Activated T-cell treated with anti-CD3 and anti-CD28 coated beads for 1 hour (primary cell): ENCODE results near the gene ENTPD6.
"Not testable (repeated sequence)": the region's sequence is repeated elsewhere in the genome, so short reads cannot be mapped to it uniquely, and the experiment has no call there.

ENCODE experiments used
- DNase-seq: peaks from one replicate; pipeline ENCODE4 v3.0.0-alpha.2; 2020; ENCODE audit warnings: low read depth

Gene ENTPD6

DNA sequence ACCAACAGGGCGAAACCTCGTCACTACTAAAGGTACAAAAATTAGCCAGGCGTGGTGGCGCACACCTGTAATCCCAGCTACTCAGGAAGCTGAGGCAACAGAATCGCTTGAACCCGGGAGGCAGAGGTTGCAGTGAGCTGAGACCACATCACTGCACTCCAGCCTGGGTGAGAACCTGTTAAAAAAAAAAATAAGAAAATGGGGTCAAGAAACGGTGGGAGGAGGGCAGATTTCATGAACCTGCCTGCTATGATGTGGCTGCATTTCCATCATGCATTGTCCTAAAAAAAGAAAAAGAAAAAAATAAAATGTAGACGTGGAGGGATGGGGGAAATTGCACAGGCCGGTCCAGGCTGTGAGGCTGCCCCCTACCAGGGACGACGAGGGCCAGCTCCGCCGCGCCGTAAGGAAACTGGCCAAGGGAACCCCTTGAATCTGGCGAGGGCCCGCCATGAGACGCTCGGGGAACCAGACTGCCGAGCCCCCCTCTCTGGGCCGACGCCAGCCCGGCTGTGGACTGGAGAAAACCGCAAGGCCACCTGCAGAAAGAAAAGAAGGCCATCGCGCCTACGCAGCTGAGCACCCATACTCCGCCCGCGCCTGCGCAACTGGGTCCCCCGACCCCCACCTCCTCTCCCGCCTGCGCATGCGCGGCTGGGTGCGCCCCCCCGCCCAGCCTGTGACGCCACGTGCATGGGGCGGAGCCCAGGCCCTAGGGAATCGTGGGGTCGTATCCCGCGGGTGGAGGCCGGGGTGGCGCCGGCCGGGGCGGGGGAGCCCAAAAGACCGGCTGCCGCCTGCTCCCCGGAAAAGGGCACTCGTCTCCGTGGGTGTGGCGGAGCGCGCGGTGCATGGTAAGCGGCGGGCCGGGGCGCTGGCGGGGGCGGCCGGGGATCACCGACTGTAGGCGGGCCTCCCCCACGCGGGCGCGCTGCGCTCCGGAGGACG lies at the start of gene ENTPD6:
Gene ENTPD6, plus strand, starts transcription at position 699 of the 948 bp plus-strand sequence. CDS start 10,825 bp downstream, outside the sequence.
- peak; percentile 93 for DNase-seq

DNA sequence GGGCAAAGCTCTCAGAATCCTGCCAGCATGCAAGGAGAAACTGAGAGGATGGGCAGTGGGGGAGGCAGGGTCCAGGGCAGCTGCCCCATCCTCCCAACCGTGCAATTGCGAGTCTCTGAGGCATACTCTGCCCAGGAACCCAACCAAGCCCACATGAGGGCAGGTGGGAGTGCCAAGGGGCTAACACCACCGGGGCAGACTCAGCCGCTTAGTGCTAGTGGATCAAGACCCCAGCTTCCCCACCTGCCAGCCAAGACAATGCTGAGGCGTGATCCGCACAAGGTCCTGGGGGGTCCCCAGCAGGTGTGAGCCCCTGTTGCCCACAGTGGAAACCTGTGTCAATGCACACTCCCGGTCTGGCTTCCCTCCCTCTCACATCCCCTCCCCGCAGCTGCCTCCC lies 48.5 kb upstream of the ENTPD6 start:
- no peak for DNase-seq

GRCh38 chr20:25147716-25148115 lies 47.8 kb upstream of the ENTPD6 start:
- no peak for DNase-seq

GRCh38 chr20:25148181-25148981 lies 47.1 kb upstream of the ENTPD6 start:
- peak; percentile 46 for DNase-seq

- no peak for DNase-seq
Observed at GRCh38 chr20:25148982-25149846, 46.3 kb upstream of the ENTPD6 start.

DNA sequence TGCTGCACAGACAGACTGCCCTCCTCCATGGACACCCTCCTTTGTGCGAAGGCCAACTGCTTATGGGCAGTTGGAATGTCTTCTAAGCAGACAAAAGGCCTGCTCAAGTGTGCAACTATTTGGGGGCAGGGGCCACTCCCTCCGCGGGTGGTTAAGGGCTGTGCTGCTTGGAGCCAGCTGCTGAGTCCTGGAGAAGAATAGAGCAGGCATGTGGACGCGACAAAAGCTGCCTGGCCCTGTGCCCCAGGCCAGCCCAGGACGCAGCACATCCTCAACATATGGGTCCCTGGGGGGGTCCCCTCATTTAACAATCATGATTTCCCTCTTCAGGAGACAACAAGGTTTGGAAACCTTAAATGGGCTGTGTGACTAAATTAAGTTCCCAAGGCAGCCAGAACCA lies 45.5 kb upstream of the ENTPD6 start:
- DNase-seq = no peak

DNA sequence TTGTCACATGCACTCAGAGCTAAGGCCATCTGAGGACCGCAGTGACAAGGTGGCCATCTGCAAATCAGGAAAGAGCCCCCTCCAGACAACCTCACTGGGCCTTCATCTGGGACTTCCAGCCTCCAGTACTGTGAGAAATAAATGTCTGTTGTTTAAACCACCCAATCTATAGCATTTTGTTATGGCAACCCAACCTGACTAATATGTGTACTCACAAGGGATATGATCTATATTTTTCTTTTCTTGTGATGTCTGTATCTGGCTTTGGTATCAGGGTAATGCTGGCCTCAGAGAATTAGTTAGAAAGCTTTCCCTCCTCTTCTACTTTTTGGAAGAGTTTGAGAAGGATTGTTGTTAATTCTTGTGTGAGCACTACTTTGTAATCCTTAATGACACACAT lies 37.5 kb upstream of the ENTPD6 start:
- no peak for DNase-seq

DNA sequence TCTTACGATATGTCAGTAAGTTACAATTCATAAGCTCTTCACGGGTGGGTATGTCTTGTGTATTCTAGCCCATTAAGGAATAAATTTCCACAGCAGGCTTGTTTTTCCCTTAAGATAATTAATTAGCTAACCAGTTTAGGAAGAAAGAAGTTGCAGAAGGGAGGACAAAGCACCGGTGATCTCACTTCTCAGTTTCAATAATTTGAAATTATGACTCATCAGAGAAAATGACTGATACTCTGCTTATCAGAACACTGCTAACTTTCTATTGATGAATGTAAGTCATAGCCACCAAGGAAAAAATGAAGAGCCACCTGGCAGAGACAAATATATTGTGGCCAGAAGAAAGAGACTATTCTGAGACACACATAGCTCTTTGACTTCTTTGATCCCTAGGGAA lies 35.0 kb upstream of the ENTPD6 start:
- no peak for DNase-seq

GRCh38 chr20:25160897-25161296 lies 34.6 kb upstream of the ENTPD6 start:
- DNase-seq = no peak

- no peak for DNase-seq
Observed at GRCh38 chr20:25165128-25165527, 30.4 kb upstream of the ENTPD6 start.

- not testable (repeated sequence) for DNase-seq
Observed at GRCh38 chr20:25166105-25166782, 29.3 kb upstream of the ENTPD6 start.

GRCh38 chr20:25173321-25173720 lies 22.2 kb upstream of the ENTPD6 start:
- no peak for DNase-seq

DNA sequence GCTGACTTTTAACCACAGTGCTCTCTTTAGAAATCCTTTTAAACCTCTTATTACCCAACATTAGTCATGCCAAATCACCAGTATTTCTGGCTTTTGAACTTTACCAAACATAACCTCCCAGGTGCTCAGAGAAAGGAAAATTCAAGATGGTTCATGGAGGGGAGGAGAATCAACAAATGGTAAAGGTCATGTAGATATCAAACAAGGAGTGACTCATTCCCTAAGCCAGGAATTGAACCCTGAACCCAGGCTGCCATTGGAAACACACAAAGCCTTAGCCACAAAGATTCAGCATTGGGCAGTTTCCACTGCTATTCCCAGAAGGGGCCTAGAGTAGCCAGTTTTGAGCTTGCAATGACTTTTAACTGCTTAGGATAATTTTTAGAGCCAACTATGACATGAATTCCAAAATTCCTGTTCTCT lies 21.6 kb upstream of the ENTPD6 start:
- no peak for DNase-seq

- DNase-seq = no peak
Observed at GRCh38 chr20:25176184-25176583, 19.3 kb upstream of the ENTPD6 start.

DNA sequence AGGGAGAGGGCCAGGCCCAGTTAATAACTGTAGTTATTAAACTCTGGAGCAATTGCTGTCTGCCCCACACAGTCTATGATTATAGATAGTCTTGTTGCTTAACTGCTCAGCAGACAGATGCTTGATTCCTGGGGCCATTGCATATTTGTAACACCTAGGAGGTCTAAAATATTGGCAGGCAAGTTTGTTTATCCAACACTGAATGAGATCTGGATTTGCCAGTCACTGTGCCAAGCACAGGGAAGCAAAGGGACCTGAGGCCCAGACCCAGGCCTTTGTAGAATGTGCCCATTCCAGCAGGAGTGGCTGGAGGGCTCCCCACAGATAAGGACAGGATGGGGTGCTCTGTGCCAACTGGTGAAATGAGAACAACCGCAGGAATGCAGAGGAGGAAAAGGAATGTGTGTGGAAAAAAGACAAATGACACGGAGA lies 17.6 kb upstream of the ENTPD6 start:
- DNase-seq = no peak

DNA sequence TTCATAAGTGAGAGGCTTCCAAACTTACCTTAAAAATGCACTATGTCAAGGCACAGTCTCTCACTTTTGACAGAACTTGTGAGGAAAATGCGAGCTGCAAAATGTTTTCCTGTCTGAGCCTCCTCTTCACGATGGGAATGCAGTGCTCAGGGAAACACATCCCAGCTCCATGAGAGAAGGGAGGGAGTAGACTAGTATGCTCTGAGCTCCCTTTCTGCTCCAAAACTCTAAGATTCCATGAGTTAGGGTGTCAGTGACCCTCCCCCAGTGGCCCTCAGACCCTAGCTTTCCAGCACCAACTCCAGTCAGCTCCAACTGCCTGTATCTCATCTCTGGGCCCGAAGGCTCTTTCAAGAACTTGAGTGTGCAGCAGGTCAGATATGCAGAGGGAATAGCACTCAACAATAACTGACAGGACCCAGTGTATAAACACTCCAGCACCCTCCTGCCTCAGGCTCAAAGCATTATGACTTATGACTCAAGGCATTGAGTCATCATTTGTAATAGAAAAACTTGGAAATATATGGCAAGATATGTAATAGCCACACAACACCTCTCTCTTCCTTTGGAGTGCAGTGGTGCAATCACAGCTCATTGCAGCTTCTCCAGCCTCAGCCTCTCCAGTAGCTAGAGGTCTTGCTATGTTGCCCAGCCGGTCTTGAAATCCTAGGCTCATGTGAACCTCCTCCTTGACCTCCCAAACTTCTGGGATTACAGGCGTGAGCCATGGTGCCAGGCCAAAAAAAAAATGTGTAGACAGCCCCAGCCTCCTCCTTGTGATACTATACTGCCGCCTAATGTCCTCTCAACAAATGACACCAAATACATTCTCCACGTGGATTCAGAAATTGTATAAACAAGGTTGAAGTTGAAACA lies 16.7 kb upstream of the ENTPD6 start:
- DNase-seq = no peak

DNA sequence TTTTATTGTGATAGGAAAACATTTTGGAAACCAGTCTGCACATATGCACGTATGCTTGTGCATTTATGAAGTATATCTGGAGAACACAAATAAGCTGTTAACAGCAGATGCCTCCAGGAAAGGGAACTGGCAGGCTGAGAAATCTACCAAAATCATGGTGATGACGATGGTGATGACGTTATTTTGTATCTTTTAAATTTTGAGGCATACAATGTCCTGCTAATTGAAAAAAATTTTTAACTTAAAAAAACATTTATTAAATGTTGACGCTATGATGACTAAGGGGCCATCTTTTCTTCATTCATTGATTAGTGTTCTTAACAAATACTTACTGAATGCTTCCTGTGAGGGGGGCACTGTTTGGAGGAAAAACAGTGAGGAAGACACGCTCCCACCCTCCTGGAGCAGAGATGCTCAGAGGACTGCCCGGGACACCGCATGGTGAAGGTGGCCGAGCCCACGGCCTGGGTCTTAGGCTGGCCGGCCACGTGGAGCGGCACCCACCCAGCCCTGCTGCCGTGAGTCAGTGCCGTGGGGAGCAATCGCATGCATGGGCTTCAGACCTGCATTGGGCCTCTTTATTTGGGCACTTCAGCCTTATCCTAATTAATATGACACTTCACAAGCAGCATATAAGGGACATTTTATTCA lies 15.9 kb upstream of the ENTPD6 start:
- no peak for DNase-seq

- DNase-seq = not testable (repeated sequence)
Observed at GRCh38 chr20:25184391-25184790, 11.1 kb upstream of the ENTPD6 start.

DNA sequence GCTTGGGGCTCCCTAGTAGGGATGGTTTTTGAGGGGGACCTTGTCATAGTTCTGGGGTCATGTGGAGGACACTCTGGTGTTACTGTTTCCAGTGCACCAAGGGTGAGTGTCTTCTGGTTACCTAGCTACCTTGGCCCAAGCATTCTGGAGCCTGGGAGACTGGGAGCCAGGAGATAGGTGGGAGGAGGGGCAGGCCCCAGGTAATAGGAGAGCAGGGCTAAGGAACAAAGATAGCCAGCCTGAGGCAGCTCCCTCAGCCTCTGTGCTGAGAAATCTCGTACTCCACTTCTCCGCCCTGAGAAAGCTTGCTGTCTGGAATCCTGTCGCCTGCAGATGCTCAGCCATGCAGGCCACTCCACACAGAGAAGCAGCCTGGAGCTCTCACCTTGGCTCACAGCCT lies 8.3 kb upstream of the ENTPD6 start:
- no peak for DNase-seq

GRCh38 chr20:25187635-25188034 lies 7.9 kb upstream of the ENTPD6 start:
- DNase-seq = no peak
